NCI-H1694 treated with DMSO at 0.1 percent for 48 hours (cell line): ENCODE results near the gene GPR39.
A peak's percentile ranks its signal among the peaks of the same experiment; 100 is the strongest.

Source experiments
- DNase-seq: peaks from one replicate; lab custom pipeline; 2025; lab: John Stamatoyannopoulos, UW

GPR39 gene

GRCh38 chr2:132414081-132414480 lies 2.5 kb upstream of the GPR39 start:
- no peak for DNase-seq

DNA sequence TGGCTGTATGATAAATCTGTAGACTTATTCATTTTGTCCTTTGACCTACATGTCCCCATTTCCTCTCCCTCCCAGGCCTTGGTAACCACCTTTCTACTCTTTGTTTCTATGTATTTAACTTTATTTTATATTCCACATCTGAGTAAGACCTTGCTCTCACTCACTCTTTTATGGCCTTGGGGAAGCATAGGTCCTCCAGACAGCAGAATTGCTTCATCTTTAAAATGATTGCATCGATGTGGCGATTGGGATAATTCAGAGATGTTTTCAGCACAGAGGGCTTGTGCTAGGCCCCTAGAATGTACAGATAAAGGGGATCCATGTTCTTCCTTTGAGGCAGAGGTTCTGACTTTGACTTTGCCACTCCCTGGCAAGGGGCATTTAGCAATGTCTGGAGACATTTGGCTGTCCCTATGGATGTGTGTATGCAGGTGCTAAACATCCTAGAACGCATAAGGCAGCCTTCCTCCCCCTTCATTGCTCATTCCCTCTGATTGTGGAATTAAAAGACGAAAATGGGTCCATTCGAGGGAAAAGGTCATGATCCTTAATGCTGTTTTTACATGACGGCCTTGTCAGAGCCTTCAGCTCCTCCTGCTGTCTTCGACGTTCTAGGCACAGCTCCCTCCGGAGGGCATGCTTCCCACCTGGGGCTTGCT lies 1.2 kb upstream of the GPR39 start:
- no peak for DNase-seq

DNA sequence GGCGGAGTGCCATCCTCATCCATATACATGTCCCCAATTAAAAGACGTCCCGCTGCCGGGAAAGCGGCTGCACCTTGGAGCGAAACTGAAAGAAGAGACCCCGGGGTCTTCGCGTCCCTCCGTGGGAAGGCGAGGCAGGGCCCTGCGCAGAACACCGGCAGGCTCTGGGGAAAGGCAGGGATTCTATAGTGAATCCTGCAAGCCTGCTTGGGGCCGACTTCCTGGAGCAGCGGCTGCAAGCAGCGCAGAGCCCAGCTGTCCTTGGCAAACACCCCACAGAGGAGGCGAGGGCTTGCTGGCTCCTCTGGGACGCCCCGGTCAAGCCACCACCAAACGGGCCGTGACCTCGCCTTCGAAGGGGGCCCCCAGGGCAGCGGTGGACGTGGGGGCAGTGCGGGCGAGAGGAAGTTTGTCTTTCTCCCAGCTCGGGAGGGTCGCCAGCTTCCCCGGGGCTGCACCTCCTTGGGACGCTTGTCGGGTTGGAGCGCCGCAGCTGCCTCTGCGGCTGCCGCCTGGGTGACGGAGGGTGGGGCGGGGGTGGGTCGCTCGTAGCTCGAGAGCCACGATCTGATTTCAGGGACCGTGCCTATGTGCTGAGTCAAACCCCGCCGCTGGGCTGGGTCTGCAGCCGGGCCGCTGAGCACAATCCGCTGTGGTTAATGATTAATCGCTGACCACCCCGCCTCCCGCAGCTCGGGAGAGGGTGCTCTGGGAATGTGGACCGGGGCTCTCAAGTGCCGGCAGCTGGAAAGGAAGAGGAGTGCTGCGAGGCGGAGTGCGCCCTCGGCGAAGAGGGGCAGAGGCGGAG lies 486 bp upstream of the GPR39 start:
- peak; percentile 58 for DNase-seq

DNA sequence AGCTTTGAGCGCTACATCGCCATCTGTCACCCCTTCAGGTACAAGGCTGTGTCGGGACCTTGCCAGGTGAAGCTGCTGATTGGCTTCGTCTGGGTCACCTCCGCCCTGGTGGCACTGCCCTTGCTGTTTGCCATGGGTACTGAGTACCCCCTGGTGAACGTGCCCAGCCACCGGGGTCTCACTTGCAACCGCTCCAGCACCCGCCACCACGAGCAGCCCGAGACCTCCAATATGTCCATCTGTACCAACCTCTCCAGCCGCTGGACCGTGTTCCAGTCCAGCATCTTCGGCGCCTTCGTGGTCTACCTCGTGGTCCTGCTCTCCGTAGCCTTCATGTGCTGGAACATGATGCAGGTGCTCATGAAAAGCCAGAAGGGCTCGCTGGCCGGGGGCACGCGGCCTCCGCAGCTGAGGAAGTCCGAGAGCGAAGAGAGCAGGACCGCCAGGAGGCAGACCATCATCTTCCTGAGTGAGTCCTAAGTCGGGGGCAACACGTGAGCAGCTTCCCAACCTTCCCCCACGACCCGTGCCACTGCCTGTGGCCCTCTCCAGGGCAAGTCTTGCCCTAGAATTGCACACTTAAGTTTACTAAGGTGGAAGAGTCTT lies 928 bp downstream of the GPR39 start:
- no peak for DNase-seq

DNA sequence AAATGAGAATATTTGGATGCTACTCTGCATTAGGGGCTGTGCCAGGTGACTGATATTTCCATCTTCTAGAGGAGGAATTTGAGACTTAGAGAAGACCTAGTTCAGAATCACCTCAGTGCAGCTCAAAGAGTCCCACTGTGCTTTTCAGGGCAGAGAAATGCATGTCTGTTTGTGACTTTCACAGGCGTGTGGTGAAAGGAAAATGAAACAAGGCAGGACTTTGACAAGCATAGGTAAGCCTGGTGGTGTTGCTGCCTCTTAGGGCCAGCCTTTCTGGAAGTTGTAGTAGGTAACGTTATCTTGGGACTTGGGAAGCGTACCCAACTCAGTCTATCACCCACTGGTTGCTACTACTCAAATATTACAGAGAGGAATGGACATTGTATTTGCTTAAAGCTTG lies 2.6 kb downstream of the GPR39 start:
- no peak for DNase-seq

DNA sequence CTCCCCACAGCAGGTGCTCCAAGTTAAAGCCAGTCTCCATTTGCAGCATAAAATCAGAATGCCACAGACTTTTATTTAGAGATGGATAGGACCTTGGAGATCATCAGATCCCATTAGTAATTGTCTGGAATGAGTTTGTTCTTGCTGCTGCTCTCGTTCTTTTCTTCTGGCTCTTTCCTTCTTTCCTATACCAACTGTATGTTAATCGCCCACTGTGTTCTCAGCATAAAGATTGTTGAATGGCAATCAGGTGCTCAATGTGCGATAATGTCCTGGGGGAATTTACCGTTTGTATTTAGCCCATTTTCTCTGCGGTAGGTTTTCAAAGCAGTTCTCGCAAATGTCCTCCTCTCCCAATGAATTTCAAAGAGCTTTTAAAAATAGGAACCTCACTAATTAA lies 3.3 kb downstream of the GPR39 start:
- no peak for DNase-seq

DNA sequence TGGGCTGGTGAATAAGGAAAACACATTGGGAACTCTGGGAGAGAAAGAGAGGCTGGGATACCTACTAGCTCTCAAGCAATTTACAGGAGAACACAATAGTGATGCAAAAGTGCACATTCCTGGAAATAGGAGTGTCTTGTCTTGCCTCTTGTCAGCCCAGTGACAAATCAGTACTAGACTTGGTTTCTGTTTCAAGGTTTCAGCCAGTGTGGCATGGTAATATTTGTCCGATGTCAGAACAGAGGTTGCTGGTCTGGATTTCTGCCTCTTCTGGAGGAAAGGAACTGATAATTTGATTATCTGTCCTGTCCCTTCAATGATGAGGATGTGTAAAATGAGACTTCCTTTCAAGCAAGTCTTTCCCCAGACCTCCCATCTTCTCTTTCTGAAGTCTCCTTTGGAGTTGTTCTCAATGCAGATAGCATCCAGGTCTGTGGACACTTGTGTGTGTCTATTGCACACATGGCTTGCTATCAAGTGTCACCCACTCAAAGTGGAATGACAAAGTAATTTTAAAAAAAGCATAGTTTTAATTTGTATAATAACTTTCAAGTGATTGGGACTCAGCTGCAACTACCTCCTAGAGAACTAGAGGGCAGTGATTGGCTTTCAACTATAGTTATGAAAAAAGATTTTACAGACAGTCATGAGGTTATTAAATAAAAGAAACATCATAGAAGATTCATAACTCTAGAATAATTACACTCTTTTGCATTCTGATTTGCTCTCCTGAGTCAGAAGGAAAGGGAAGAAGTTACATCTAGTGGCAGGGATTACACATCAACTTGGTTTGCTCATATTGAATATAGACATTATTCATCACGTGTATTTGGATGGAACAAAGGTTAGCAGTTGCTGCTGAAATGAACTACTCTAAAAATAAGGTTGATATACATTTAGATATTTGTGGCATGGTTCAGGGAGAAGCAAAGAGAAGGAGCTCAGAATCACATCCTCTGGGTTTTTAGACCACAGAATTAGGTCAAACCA lies 4.5 kb downstream of the GPR39 start:
- no peak for DNase-seq

GRCh38 chr2:132422736-132423135 lies 6.1 kb downstream of the GPR39 start:
- DNase-seq: no peak

- DNase-seq: no peak
Observed at GRCh38 chr2:132424526-132425121, 8.0 kb downstream of the GPR39 start.

- DNase-seq: no peak
Observed at GRCh38 chr2:132426033-132426432, 9.4 kb downstream of the GPR39 start.

DNA sequence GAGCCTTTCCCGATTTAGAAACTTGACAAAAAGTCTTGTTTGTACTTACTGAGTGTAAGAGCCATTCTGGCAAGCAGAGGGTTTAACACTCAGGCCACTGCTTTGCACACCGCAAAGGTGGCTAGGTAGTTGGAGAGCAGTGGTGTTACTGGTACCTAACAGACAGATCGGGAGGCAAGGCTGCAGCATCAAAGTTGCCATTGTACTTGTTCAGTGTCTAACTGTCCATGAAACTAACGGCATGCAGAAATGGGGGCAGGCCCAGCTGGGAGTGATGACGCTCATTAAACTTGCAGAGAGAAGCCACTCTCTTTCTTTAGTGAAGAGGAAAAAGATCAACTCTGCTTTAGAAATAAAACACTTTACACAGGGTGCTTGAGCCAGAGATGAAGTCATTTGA lies 10.1 kb downstream of the GPR39 start:
- DNase-seq: no peak

- DNase-seq: no peak
Observed at GRCh38 chr2:132429351-132429750, 12.7 kb downstream of the GPR39 start.

GRCh38 chr2:132429941-132430573 lies 13.5 kb downstream of the GPR39 start:
- no peak for DNase-seq

- no peak for DNase-seq
Observed at GRCh38 chr2:132430895-132431294, 14.3 kb downstream of the GPR39 start.

- DNase-seq: no peak
Observed at GRCh38 chr2:132437852-132438669, 21.5 kb downstream of the GPR39 start.

DNA sequence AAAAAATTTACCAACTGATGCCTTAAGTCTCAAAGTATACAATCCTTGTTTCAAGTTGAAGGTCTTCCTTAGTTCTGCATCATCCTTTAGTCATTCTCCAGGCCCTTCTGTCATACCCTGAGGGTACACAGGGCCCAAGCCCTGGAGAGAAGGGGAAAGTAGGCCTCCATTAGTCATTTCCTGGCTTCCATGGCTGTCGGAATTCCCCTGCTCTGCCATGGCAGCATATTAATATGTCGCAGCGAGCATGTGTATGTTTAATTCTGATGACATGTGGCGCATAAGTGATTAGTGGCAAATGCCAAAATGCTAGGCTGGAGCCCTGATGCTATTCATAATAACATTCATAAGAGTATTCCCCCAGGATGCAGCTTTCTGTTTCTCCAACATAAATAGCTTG lies 22.1 kb downstream of the GPR39 start:
- DNase-seq: peak; percentile 74

DNA sequence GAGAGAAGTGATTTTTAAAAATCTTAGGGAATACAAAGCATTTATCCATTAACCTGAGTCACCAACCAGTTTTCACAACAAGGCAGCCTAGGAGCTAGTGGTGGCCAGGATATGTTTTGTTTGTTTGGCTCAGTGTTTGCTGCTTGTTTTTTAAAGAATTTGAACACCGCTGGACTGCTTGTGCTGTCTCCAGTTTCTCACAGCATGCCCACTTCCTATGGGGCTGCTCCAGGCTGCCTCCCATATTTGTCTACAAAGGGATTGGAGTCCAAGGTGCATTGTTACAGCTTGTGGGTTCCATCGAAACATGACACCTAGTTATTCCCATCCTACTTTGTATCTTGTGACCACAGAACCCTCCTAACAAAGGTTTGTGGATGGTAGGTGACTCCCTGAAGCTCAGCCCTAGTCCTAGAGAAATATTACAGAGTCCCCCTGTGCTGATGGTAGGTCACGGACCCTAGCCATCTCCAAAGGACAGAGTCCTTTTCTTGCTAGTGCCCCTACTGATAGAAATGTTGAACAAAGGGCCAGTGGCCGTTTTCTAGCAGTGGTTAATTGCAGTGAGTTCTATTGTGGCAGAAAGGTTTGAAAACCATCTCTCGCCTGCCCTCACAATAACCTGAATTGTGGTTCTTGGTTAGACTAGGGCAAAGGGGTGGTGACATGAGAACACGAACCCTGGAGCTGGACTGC lies 23.2 kb downstream of the GPR39 start:
- no peak for DNase-seq

DNA sequence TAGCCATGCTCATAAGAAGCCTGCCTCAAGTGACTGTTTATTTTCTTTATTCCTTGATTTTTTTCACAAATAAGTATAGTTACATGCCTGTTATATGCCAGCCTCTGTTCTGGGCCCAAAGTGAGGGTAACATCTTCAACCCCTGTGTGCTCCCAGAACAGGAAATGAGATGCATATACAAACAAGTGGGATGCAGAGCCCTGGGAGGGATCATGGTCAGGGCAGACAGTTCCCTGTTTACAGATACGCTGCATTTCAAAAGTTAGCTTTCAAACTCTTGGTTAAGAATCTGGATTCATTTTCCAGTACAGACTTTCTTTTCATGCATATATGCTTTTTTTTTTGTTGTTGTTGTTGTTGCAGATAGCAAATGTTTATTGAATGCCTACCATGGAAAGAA lies 24.4 kb downstream of the GPR39 start:
- DNase-seq: no peak

DNA sequence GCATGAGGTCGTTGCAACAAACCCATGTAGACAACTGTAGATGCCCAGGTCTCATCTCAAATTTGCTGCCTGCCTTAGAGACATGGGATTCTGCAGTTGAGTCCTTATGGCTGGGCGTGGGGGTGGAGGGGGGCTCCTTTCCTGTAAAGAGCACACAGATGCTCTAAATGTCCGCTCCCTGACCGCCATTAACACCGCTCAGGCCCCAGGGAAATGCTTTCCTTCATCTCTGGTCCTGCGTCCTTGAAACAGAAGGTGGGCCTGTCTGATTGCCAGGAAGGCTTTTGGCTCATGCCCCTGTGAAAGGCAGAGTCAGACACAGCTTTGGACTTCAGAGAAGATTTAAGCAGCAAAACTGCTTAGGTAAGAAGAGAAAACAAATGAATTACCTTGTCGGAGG lies 25.7 kb downstream of the GPR39 start:
- no peak for DNase-seq

DNA sequence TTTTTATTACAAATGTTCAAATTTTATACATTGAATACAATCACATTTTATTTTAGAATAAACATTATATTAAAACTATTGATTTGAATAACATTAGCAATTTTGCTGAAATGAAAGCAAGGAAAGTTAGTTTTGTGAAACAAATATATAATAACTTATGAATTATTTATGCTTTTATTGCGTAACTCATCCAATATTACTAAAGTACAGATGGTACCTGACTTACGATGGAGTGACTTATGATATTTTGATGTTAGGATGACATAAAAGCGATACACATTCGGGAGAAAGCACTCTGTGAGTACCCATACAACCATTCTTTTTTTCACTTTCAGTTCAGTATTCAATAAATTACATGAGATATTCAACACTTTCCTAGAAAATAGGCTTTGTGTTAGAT lies 26.5 kb downstream of the GPR39 start:
- DNase-seq: no peak
